ENCODE measurements around the gene KCTD16. TPM values are rescaled to one million over a fixed set of nuclear protein-coding genes. Genes with fewer than 3 reads are reported as not detected.

KCTD16 gene
- total RNA-seq, 6 experiments from 2014 or later, result under 0.01 to 0.02 (median 0.02) TPM; not detected in 3

DNA sequence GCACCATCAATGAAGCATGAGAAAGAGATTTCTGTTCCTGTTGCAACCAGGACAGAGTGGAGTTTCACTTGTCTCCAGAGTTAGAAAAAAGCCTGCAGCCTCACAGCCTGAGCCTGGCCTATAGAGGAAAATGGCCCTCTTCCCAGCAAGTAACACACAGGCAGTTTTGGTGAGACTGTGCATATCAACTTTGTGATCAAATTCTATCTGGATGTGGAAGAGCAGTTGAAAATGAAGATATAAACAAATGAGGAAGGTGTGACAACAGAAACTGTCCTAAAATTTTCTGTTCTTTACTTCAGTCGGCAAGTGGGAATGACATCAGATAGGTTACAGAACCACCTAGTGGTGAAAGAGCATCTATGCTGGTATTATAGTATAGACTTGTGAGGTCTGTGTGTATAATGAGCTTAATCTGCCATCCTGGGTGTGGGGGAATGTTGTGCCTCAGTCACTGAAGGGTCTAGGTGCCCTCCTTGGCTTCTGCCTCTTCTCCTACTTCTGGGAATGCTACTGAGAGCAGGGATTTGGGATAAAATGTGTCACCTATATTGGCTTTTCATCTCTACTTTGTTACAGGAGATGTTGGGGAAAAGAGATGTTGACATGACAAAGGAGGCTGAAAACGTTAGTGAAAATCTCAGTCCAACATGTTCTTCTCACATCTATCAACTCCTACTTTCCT lies 28.4 kb upstream of the KCTD16 start:
- 4% methylated on average over 2 of the region's 2 CpGs for WGBS (ENCODE audit: insufficient coverage, low coverage, low lambda C conversion rate, missing lambda C conversion rate)
- H3K9me3 ChIP-seq, result no peaks in the 10 kb centered on the region
- intact Hi-C loops (cut with DNase I), result no loop called here
- H3K27me3 ChIP-seq, result no peaks in the 10 kb centered on the region
- no peaks in the 10 kb centered on the region for H3K36me3 ChIP-seq
- no peak overlapping the region for H3K4me3 ChIP-seq
- ATAC-seq, result peak; percentile 62 to 80 (median 73)
- TF ChIP-seq POLR2A (IDR thresholded peaks at IDR 0.05), result no peak
- TF ChIP-seq, protein P1, sequence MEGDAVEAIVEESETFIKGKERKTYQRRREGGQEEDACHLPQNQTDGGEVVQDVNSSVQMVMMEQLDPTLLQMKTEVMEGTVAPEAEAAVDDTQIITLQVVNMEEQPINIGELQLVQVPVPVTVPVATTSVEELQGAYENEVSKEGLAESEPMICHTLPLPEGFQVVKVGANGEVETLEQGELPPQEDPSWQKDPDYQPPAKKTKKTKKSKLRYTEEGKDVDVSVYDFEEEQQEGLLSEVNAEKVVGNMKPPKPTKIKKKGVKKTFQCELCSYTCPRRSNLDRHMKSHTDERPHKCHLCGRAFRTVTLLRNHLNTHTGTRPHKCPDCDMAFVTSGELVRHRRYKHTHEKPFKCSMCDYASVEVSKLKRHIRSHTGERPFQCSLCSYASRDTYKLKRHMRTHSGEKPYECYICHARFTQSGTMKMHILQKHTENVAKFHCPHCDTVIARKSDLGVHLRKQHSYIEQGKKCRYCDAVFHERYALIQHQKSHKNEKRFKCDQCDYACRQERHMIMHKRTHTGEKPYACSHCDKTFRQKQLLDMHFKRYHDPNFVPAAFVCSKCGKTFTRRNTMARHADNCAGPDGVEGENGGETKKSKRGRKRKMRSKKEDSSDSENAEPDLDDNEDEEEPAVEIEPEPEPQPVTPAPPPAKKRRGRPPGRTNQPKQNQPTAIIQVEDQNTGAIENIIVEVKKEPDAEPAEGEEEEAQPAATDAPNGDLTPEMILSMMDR (IDR thresholded peaks at IDR 0.05), result peak; percentile 44 to 54 (median 52)
- no peak overlapping the region for H3K27ac ChIP-seq
- H3K4me1 ChIP-seq, result no peaks in the 10 kb centered on the region
- DNase-seq, result no peak

DNA sequence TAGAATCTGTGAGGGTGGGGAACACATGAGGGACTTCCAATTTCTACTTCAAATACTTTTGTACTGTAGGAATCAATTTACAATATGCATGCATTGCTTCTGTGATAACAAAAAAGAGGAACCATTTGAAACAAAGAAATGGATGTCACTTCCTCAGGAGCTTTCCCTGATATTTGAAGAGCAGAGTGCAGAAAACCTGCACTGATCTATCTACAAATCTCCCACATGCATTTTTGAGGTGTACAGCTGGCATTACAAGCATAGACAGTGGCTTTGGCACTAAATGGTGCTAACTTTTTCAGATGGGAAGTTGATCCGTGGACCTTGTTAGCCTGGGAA lies 27.9 kb upstream of the KCTD16 start:
- no peak for ATAC-seq
- no peaks in the 10 kb centered on the region for H3K36me3 ChIP-seq
- intact Hi-C loops (cut with DNase I), result no loop called here
- H3K9me3 ChIP-seq, result no peaks in the 10 kb centered on the region
- DNase-seq, result no peak
- no peak overlapping the region for H3K27ac ChIP-seq
- no peaks in the 10 kb centered on the region for H3K27me3 ChIP-seq
- no CpG with 5 or more reads among the region's 1 CpG for WGBS (ENCODE audit: insufficient coverage, low coverage, low lambda C conversion rate, missing lambda C conversion rate)
- TF ChIP-seq POLR2A (IDR thresholded peaks at IDR 0.05), result no peak
- TF ChIP-seq, protein P1 (IDR thresholded peaks at IDR 0.05), result no peak
- H3K4me1 ChIP-seq, result no peaks in the 10 kb centered on the region
- no peak overlapping the region for H3K4me3 ChIP-seq

DNA sequence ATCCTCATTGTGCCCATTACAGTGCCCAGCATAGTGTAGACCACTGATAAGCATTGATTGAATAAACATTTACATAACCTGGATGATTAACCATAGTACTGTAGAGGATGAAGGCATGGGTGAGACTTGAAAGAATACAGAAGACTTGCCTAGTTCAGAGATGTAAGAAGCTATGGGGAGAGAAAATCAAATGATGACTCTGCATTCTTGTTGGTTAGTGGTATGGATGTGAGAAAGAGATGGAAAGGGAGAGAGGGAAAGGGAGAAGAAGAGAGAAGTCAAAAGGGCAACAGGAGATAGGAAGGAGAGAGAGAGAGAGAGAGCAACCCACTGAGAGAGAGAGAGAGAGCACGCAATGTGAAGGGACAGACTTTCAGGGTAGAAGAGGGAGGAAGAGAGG lies 27.0 kb upstream of the KCTD16 start:
- intact Hi-C loops (cut with DNase I), result no loop called here
- H3K27me3 ChIP-seq, result no peaks in the 10 kb centered on the region
- no CpG with 5 or more reads among the region's 1 CpG for WGBS (ENCODE audit: insufficient coverage, low coverage, low lambda C conversion rate, missing lambda C conversion rate)

DNA sequence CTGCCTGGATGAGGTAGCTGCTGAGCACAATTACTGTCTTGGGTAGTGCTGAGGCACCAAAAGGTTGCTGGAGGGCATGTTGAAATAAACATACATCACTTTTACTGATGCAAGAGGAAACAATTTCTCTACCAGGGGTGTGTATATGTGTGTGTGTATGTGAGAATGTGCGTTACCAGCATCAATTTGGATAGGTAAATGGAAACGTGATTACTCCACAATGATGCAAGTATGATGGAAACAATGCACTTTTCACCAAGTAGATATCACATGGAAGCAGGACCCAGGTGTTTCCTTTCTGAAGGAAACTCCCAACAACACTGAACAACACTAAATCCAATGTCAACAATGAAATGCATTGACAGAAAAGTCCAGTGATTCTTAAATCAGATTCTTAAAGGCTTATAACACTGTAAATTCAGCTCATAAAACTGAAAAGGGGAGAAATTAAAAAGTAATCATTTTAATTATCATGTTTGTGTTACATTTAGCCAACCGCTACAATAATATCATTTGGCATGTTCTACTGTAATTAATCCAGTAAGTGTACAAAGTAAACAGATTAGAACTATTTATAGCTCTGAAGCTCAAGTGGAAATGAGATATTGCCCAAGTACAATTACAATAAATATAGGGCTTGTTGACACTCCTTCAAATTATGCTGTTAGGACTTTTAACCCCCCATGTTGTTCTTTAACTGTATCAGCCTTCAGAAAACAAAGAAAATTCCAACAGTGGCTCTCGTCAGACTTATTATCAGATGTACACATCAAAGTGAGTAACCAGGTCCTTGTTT lies 25.5 kb upstream of the KCTD16 start:
- intact Hi-C loops (cut with DNase I), result no loop called here
- no peaks in the 10 kb centered on the region for H3K36me3 ChIP-seq
- WGBS (ENCODE audit: insufficient coverage, low coverage, low lambda C conversion rate, missing lambda C conversion rate), result 35% methylated on average over 4 of the region's 4 CpGs
- H3K27ac ChIP-seq, result no peak overlapping the region
- TF ChIP-seq, protein P1 (IDR thresholded peaks at IDR 0.05), result no peak
- no peak for TF ChIP-seq POLR2A (IDR thresholded peaks at IDR 0.05)
- H3K4me3 ChIP-seq, result no peak overlapping the region
- no peaks in the 10 kb centered on the region for H3K9me3 ChIP-seq
- no peaks in the 10 kb centered on the region for H3K4me1 ChIP-seq
- ATAC-seq (peak in 1 of 4 donors; percentile 23), DNase-seq (no peak)
- no peaks in the 10 kb centered on the region for H3K27me3 ChIP-seq

More for the DNA sequence above, 27.0 kb upstream of the KCTD16 start:
- H3K4me1 ChIP-seq, result no peaks in the 10 kb centered on the region
- no peak overlapping the region for H3K4me3 ChIP-seq
- no peak for DNase-seq
- no peak for TF ChIP-seq POLR2A (IDR thresholded peaks at IDR 0.05)
- TF ChIP-seq, protein P1 (IDR thresholded peaks at IDR 0.05), result no peak
- ATAC-seq, result no peak
- no peaks in the 10 kb centered on the region for H3K9me3 ChIP-seq
- H3K36me3 ChIP-seq, result no peaks in the 10 kb centered on the region
- H3K27ac ChIP-seq, result no peak overlapping the region

Measured in right lobe of liver (tissue), 6 donors.